Endodermal cell (in vitro differentiated cells): ENCODE data around the gene NPW. TPM values are rescaled to one million over a fixed set of nuclear protein-coding genes. Genes with fewer than 3 reads are reported as not detected.

Source experiments
- DNase-seq: peaks from one replicate; pipeline ENCODE4 v3.0.0-alpha.2; 2017
- H3K27ac ChIP-seq: 2 replicates; pipeline ENCODE4 v1.5.1; 2013; ENCODE audit warnings: mild to moderate bottlenecking, low read depth, low read length, moderate library complexity
- H3K27me3 ChIP-seq: 2 replicates; pipeline ENCODE4 v1.6.1; 2013; ENCODE audit warnings: mild to moderate bottlenecking, low read length, moderate library complexity; ENCODE audit not compliant: insufficient read depth, control insufficient read depth, poor library complexity, severe bottlenecking
- H3K36me3 ChIP-seq: 2 replicates; pipeline ENCODE4 v1.7.0; 2013; ENCODE audit warnings: mild to moderate bottlenecking, low read length, moderate library complexity; ENCODE audit not compliant: control insufficient read depth, insufficient read depth
- H3K4me1 ChIP-seq: one replicate; pipeline ENCODE4 v1.7.0; 2013; ENCODE audit warnings: low read length; ENCODE audit not compliant: control insufficient read depth, insufficient read depth
- H3K4me3 ChIP-seq: 2 replicates; pipeline ENCODE4 v1.5.1; 2013; ENCODE audit warnings: mild to moderate bottlenecking, low read length, moderate library complexity
- H3K9ac ChIP-seq: 2 replicates; pipeline ENCODE4 v1.6.1; 2013; ENCODE audit warnings: mild to moderate bottlenecking, low read length, moderate library complexity; ENCODE audit not compliant: poor library complexity, severe bottlenecking; ENCODE audit errors: extremely low read depth
- H3K9me3 ChIP-seq: 2 replicates; pipeline ENCODE4 v1.6.1; 2013; ENCODE audit warnings: mild to moderate bottlenecking, low read length, moderate library complexity; ENCODE audit not compliant: control insufficient read depth
- H3K27ac Mint-ChIP-seq: 2 replicates; pipeline ENCODE4 v1.8.0; 2020; ENCODE audit warnings: mixed read lengths
- H3K27me3 Mint-ChIP-seq: 2 replicates; pipeline ENCODE4 v1.8.0; 2021; ENCODE audit warnings: mild to moderate bottlenecking, mixed read lengths; ENCODE audit not compliant: insufficient read depth
- H3K36me3 Mint-ChIP-seq: 2 replicates; pipeline ENCODE4 v1.8.0; 2020; ENCODE audit warnings: low read depth, mixed read lengths
- H3K4me1 Mint-ChIP-seq: 2 replicates; pipeline ENCODE4 v1.8.0; 2020; ENCODE audit warnings: mixed read lengths
- H3K4me3 Mint-ChIP-seq: 2 replicates; pipeline ENCODE4 v1.8.0; 2020; ENCODE audit warnings: mild to moderate bottlenecking, moderate library complexity, mixed read lengths
- H3K9me3 Mint-ChIP-seq: 2 replicates; pipeline ENCODE4 v1.8.0; 2020; ENCODE audit warnings: mild to moderate bottlenecking, mixed read lengths
- WGBS, 2 experiments: methylation state at CpG; one replicate each; pipeline versions ENCODE4 v1.1.5 to v1.1.7; 2013; ENCODE audit warnings: missing lambda C conversion rate in 2 of 2, mixed read lengths in 1 of 2; ENCODE audit not compliant: insufficient coverage in 1 of 2, insufficient read length in 1 of 2; 5-methylcytosine and 5-hydroxymethylcytosine counted together
- total RNA-seq, 2 donors: library from RNA; stranded (reverse); fragmentation: NEBNext Ultra II Directional in 1 of 2; extraction: Animal tissue kit (Norgen Biotek cat#: 25700) in 1 of 2; gene quantifications; 2 replicates in 1 of 2; 3 replicates in 1 of 2; pipeline ENCODE4 v1.2.1, GENCODE V29; 2021
- TF ChIP-seq, protein P1 (sequence below): fragments of 200-600 bp; sonication (generic); conservative IDR thresholded peaks from 2 replicates; pipeline ENCODE4 v1.5.0; 2021; ENCODE audit warnings: antibody characterized with exemption, mild to moderate bottlenecking

Gene NPW
- total RNA-seq, 2 donors from 2014 or later: 1.2 to 1.9 TPM

DNA sequence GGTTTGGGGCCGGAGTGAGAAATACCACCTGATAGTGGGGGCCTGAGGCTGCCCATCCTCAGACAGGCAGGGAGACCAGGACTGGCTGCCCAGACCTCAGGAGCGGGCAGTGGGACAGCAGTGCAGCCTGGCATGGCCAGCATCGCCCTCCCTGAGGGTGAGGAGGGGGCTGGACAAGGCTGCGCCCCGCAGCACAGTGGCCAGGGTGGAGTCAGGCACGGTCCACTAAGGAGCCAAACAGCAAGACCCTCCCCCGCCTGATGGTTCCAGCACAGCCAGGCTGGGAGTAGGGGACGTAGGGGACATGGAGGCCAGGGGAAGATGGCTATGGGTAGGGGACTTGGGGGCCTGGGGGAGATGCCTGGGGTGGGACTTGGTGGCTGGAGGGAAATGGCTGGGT, 13.3 kb upstream of the NPW start:
- 91 to 97% methylated on average over 5 to 8 of the region's 8 CpGs for WGBS, 2 experiments
- Histone ChIP-seq H3K4me1 (peaks cover 27% of the 10 kb centered on the region), H3K4me3 (no peak overlapping the region), H3K36me3 (peaks cover 33% of the 10 kb centered on the region), H3K27me3 (no peaks in the 10 kb centered on the region), H3K9ac (no peak overlapping the region), H3K27ac (no peak overlapping the region), H3K9me3 (no peaks in the 10 kb centered on the region)
- no peak overlapping the region for H3K27ac Mint-ChIP-seq
- H3K36me3 Mint-ChIP-seq: peaks cover 16% of the 10 kb centered on the region
- no peaks in the 10 kb centered on the region for H3K9me3 Mint-ChIP-seq
- no peak overlapping the region for H3K4me3 Mint-ChIP-seq
- H3K27me3 Mint-ChIP-seq: no peaks in the 10 kb centered on the region
- DNase-seq: no peak
- H3K4me1 Mint-ChIP-seq: peaks cover 23% of the 10 kb centered on the region
- TF ChIP-seq, protein P1, sequence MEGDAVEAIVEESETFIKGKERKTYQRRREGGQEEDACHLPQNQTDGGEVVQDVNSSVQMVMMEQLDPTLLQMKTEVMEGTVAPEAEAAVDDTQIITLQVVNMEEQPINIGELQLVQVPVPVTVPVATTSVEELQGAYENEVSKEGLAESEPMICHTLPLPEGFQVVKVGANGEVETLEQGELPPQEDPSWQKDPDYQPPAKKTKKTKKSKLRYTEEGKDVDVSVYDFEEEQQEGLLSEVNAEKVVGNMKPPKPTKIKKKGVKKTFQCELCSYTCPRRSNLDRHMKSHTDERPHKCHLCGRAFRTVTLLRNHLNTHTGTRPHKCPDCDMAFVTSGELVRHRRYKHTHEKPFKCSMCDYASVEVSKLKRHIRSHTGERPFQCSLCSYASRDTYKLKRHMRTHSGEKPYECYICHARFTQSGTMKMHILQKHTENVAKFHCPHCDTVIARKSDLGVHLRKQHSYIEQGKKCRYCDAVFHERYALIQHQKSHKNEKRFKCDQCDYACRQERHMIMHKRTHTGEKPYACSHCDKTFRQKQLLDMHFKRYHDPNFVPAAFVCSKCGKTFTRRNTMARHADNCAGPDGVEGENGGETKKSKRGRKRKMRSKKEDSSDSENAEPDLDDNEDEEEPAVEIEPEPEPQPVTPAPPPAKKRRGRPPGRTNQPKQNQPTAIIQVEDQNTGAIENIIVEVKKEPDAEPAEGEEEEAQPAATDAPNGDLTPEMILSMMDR: no peak

DNA sequence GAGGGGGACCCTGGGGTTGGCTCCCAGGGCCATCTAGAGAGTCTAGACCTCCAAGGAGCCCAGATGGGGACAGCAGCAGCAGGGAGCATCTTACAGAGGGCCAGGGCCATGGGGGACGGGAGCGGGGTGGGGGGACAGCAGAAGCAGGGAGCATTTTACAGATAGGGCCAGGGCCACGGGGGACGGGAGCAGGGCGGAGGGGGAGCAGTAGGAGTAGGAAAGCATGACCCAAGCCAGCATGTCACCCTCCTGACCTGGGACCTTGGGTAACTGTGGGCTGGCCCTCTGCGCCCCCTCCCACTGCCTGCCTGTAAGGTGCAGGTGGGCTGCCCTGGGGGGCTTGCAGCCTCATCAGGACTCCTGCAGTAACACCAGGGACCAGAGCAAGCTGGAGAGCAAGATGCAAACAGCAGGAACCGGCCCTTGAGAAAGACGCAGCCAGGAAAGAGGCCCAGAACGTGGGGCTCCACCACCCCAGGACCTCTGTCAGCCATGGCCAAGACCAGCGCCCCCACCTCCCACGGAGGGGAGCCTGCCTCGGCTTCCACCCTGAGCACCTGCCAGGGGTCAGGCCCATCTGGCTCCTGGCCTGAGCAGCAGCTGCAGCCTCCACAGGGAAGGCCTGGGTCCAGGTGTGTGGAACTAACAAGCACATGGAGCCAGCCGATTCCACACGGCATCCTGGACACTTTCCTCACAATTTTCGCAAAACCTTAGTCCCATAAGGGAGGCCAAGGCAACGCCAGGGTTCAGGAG, 12.3 kb upstream of the NPW start:
- TF ChIP-seq, protein P1: no peak
- H3K4me3 ChIP-seq: peak overlapping the region; percentile 96
- no peak for DNase-seq

DNA sequence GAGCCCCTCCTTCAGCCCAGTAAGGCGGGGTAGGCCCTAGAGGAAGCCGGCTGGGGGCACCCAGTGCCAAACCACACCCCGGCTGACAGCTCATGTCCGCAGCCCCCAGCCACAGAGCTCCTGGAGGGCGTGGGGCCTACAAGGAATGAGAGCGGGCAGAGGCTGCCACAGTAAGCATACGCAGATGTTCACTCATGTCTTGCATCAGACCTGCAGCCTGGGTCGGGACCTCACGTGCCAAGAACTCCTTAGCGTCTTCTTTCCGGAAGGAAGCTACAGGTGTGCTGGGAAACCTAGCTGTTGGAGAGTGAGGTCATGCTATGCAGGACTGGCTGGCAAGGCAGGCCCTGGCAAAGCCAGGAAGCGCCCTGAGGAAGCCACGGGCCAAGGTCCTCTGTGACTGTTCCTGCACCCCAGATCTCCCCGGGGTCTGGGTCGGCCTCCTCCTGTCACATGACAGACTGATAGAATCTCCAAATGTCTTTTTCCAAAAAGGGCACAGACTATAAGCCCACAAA, 11.5 kb upstream of the NPW start:
- 93% methylated on average over 15 of the region's 15 CpGs for WGBS, 2 experiments

More for the DNA sequence above, 12.3 kb upstream of the NPW start:
- H3K27me3 Mint-ChIP-seq: no peaks in the 10 kb centered on the region
- no peaks in the 10 kb centered on the region for H3K9me3 ChIP-seq
- no peak overlapping the region for H3K27ac ChIP-seq
- peaks cover 27% of the 10 kb centered on the region for H3K4me1 ChIP-seq
- H3K4me1 Mint-ChIP-seq: peaks cover 23% of the 10 kb centered on the region
- H3K27ac Mint-ChIP-seq: no peak overlapping the region
- H3K36me3 ChIP-seq: peaks cover 24% of the 10 kb centered on the region
- H3K36me3 Mint-ChIP-seq: peaks cover 10% of the 10 kb centered on the region
- H3K9ac ChIP-seq: no peak overlapping the region
- no peaks in the 10 kb centered on the region for H3K27me3 ChIP-seq
- H3K4me3 Mint-ChIP-seq: peak overlapping the region; percentile 74
- H3K9me3 Mint-ChIP-seq: no peaks in the 10 kb centered on the region
- WGBS, 2 experiments: 93 to 95% methylated on average over 12 to 16 of the region's 16 CpGs

More for the DNA sequence above, 11.5 kb upstream of the NPW start:
- Mint-ChIP-seq H3K27ac (peak overlapping the region; percentile 33), H3K36me3 (peaks cover 7% of the 10 kb centered on the region), H3K9me3 (no peaks in the 10 kb centered on the region), H3K4me3 (peak overlapping the region; percentile 74), H3K27me3 (no peaks in the 10 kb centered on the region), H3K4me1 (peaks cover 23% of the 10 kb centered on the region)
- H3K27me3 ChIP-seq: no peaks in the 10 kb centered on the region
- peaks cover 16% of the 10 kb centered on the region for H3K36me3 ChIP-seq
- H3K9me3 ChIP-seq: no peaks in the 10 kb centered on the region
- peak overlapping the region; percentile 96 for H3K4me3 ChIP-seq
- H3K4me1 ChIP-seq: peaks cover 27% of the 10 kb centered on the region
- no peak for DNase-seq
- TF ChIP-seq, protein P1: no peak
- H3K9ac ChIP-seq: peak overlapping the region; percentile 84
- H3K27ac ChIP-seq: no peak overlapping the region
